DMS153 treated with DMSO at 0.1 percent for 48 hours (cell line): Measurements from ENCODE around the gene ROBO1.
"Not testable (repeated sequence)": the region's sequence is repeated elsewhere in the genome, so short reads cannot be mapped to it uniquely, and the experiment has no call there.

Experiments
- DNase-seq: peaks from one replicate; lab custom pipeline; 2025; ENCODE audit not compliant: unreplicated experiment; lab: John Stamatoyannopoulos, UW

The ROBO1 gene

DNA sequence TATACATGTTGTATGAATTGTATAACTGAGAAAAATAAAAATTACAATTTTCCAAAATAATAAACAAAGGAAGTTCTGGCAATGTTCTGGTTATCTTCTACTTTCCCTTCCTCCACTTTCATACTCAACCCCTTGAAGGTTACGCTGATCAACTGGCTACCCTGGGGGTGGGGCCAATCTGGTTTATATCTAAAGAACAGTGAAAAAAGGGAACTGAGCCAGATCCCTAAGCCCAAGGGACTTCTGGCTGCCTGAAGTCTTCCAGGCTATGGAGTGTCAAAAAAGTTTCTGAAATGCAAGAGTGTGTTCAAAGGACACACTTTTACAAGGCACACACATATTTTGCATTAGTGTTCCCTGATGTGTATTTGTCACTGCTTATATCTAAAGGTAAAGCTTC is 591.9 kb downstream of the ROBO1 start:
- DNase-seq: no peak

GRCh38 chr3:79173259-79173658 is 594.5 kb downstream of the ROBO1 start:
- not testable (repeated sequence) for DNase-seq

DNA sequence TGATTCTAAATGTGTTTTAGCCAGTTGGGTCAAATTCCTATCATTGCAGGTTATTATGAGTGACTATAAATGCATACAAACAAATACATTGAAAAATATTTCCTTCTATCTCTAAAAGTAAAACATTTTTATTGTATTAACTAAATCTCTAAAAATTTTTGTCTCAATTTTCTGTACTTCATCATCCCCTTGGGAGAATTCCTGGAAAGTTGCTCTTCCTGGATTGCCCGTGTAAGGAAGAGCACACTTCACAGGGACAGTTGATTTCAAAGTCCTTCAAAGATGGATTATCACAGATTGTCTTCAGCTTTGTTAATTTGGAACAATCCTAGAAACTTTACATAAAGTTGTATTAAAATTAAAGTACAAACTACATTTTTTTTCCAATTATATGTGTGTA is 595.6 kb downstream of the ROBO1 start:
- no peak for DNase-seq

- no peak for DNase-seq
Observed at GRCh38 chr3:79170021-79170420, 597.8 kb downstream of the ROBO1 start.

DNA sequence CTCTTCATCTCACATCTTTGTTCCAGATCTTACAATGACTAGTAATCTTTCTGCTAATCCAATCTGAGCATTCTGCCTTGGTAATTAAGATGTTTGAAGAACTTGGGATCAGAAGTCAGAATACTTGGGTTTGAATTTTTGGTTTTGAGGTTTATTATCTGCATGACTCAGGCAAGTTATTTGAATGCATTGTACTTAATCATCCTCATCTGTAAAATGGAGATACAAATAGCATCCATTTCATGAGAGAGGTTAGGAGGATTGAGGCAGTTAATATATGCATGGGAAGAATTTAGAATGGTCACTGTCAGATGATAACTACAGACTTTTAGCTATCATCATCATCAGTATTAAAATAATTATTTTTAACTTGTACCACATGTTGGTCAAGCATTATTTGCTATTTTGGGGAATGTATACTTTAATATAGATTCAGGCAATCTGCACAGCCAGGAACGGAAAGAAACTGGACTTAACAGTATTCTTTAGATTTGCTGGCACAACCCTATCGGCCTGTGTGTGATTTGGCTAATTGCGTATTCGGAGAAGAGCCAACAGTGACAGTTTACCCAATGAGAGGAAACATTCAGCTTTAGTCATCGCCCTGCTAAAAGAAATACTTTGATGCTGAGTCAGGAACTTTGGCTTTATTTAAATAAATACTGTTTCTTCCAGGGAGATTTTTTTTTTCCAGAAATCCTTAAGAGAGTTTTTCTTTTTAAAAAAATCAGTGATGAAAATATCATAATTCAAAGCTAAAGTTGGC is 600.0 kb downstream of the ROBO1 start:
- DNase-seq: no peak

DNA sequence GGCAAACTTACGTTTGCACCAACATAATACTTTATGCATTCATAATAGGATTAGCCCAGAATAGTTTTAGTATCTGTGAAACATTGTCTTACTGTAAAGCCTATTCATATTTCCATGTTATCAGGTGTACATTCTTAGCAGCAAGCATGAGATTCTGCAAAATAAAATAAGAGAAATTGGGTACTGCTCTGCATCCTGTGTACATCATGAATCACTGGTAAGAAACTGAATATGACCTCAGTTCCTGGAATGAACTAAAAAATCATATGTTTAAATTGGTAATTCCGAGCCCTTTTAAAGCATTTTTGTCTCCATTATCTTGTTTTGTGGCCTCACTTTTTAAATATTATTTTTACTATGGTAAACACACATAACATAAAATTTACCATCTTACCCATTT is 605.1 kb downstream of the ROBO1 start:
- DNase-seq: no peak

DNA sequence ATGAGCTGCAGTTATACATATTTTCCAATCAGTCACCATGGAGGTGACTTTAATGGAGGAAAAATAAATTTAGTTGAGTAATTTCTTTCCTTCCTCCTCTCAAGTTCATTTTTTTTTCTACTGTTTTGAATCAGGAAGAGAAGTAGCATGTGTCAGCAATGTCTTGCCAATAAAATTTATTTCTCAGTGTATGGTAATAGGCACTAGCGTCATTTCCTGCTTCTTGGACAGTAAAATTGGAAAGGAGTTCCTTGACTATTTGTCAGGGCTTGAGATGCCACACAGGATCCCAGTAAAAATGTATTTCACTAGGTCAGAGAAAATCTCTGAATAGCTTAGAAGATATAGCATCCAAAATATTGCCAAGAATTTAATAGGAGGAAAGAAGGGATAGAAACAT is 605.9 kb downstream of the ROBO1 start:
- DNase-seq: no peak

- no peak for DNase-seq
Observed at GRCh38 chr3:79160421-79160820, 607.4 kb downstream of the ROBO1 start.

DNA sequence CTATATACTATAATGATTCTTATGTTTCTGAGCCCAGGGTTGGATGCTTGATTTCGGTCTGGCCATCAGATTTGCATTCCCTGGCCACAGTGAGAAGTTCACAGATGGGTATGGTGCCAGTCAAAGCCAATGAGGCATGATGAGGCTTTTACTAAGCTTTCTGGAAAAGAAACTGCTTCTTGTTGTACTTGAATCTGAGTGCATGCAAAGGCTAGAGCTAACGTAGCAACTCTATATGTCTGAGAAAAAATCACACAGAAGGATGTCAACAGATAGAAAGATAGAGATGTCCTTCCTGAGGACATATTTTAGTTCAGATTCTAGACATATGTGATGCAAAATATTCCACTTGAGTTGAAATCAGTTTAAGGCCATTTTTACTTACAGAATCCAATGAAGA is 608.1 kb downstream of the ROBO1 start:
- DNase-seq: no peak

- no peak for DNase-seq
Observed at GRCh38 chr3:79157191-79157590, 610.6 kb downstream of the ROBO1 start.

- DNase-seq: peak; percentile 26
Observed at GRCh38 chr3:79154865-79155264, 612.9 kb downstream of the ROBO1 start.

DNA sequence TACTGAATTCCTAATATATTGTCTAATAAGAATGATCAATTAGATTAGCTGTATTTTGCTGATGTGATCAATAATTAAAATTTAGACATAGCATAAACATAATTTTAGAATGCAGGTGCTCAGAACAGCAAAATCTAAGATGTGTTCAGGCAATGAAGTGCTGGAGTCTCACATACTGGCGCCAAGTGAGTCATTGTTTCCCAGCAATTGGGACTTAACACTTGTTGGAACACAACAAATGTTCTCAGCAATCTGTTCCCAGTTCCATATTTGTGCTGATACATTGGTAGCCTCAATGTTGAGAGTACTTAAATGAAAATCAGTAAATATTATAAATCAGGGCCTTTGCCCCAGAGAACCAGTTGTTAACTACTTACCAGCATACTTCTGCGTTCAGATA is 619.0 kb downstream of the ROBO1 start:
- DNase-seq: no peak

GRCh38 chr3:79146024-79146423 is 621.8 kb downstream of the ROBO1 start:
- DNase-seq: no peak

GRCh38 chr3:79140708-79141107 is 627.1 kb downstream of the ROBO1 start:
- DNase-seq: no peak

- DNase-seq: peak; percentile 69
Observed at GRCh38 chr3:79139395-79140068, 628.3 kb downstream of the ROBO1 start.

DNA sequence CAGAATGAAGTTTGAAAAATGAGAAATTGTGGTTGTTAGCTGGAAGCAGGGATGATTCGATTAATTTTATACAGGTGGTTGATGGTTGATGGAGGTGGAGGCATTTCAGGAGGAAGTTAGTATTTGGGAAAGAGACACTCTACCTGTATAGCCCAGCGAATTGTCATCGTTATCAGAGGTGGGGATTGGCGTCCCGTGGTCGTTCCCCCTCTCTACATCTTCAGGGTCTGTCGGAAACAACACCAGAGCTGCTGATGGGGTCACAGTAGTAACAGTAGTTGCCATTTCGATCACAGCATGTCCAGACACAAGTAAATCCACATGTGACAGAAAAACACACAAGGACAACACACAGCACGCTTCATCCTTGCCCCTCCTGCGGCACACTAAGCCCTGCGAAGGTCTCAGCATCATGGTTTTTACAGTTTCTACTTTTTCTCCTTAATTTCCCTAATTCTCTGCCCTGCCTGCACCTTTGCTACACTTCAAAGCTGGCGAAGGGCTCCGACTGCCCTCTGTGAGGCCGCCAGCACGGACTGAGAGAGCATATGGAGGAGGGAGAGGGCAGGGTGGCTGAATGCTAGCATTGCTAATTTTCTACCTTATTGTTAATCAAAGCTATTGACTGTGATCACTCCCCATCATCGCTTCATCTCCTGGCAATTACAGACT is 642.3 kb downstream of the ROBO1 start:
- no peak for DNase-seq

GRCh38 chr3:79115458-79115857 is 652.3 kb downstream of the ROBO1 start:
- DNase-seq: no peak

DNA sequence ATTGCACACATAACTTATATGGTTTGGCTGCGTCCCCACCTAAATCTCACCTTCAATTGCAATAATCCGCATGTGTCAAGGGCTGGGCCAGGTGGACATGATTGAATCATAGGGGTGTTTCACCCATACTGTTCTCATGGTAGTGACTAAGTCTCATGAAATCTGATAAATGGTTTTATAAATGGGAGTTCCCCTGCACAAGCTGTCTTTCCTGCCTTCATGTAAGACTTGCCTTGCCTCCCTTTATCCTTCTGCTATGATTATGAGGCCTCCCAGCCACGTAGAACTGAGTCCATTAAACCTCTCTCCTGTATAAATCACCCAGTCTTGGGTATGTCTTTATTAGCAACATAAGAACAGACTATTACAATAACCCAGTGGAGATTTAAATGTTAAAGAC is 653.9 kb downstream of the ROBO1 start:
- DNase-seq: no peak

- DNase-seq: no peak
Observed at GRCh38 chr3:79111375-79112052, 656.3 kb downstream of the ROBO1 start.

DNA sequence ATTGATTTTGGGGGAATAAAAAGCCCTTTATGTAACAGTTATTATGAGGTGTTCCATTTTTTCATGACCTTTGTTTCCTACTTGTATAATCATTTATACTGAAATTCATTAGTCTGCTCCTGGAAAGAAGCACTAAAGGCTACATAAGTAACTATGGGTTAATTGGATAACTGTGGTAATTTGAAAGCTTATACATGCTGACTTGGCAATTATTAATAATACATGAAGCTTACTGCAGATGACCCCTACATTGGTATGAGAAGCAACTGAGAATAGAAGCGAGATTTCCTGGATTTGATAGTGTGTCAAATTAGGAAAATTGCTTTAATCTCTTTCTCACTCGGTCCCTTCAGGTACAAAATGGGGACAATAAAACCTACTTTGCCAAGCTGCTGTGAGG is 658.0 kb downstream of the ROBO1 start:
- no peak for DNase-seq

- no peak for DNase-seq
Observed at GRCh38 chr3:79103307-79103706, 664.5 kb downstream of the ROBO1 start.
